Heart right ventricle (tissue), 16 donors: ENCODE measurements around the gene KRTAP12-4. TPM values are rescaled to one million over a fixed set of nuclear protein-coding genes. Genes with fewer than 3 reads are reported as not detected.
A peak's percentile ranks its signal among the peaks of the same experiment; 100 is the strongest.

ENCODE experiments used
- ATAC-seq, 8 donors: fragments of 200-7000 bp; cut with Tn5 transposase; one replicate each; pipeline ENCODE4 v1.9.1; 2020; ENCODE audit warnings: mild to moderate bottlenecking in 8 of 8, moderate library complexity in 8 of 8, moderate number of reproducible peaks in 1 of 8
- DNase-seq, 2 donors: peaks; one replicate each; pipeline ENCODE4 v3.0.0-alpha.2; 2020
- H3K27ac ChIP-seq, 10 donors: fragments of 200-600 bp; sonication (generic) in 2 of 10; one replicate each; pipeline versions ENCODE4 v1.5.0 to v1.8.0; 2020 to 2022; ENCODE audit warnings: mild to moderate bottlenecking in 3 of 10
- H3K27me3 ChIP-seq, 7 donors: fragments of 200-600 bp; one replicate each; pipeline ENCODE4 v1.8.0; 2021 to 2022; ENCODE audit warnings: mild to moderate bottlenecking in 2 of 7
- H3K36me3 ChIP-seq, 9 donors: fragments of 200-600 bp; sonication (generic) in 1 of 9; one replicate each; pipeline versions ENCODE4 v1.5.0 to v1.8.0; 2020 to 2022; ENCODE audit warnings: mild to moderate bottlenecking in 2 of 9
- H3K4me1 ChIP-seq, 9 donors: fragments of 200-600 bp; sonication (generic) in 1 of 9; one replicate each; pipeline versions ENCODE4 v1.5.0 to v1.8.0; 2020 to 2022; ENCODE audit warnings: mild to moderate bottlenecking in 4 of 9
- H3K4me3 ChIP-seq, 10 donors: fragments of 200-600 bp; sonication (generic) in 2 of 10; one replicate each; pipeline versions ENCODE4 v1.5.0 to v1.8.0; 2020 to 2022; ENCODE audit warnings: mild to moderate bottlenecking in 7 of 10, moderate library complexity in 2 of 10
- H3K9me3 ChIP-seq, 11 donors: fragments of 200-600 bp in 10 of 11; sonication (generic) in 2 of 11; one replicate each; pipeline versions ENCODE4 v1.5.0 to v1.8.0; 2013 to 2022; ENCODE audit warnings: mild to moderate bottlenecking in 2 of 11, control low read depth in 1 of 11, moderate library complexity in 1 of 11
- WGBS, 2 donors: extraction: QIAGEN DNeasy Blood & Tissue Kit; methylation state at CpG; one replicate each; pipeline ENCODE4 v1.1.7; 2013; ENCODE audit warnings: inconsistent platforms in 1 of 2; 5-methylcytosine and 5-hydroxymethylcytosine counted together
- intact Hi-C, 10 donors: fragments of 100-400 bp; cut with DNase I; formaldehyde crosslinking; loops; one replicate each; pipeline versions ENCODE4 v1.11.1 to v1.14.2; 2022
- polyA plus RNA-seq, 2 donors: library from polyadenylated mRNA; stranded (reverse); fragments of 200-250 nt; gene quantifications; one replicate each; pipeline ENCODE4 v1.2.3, GENCODE V29; 2013
- total RNA-seq, 10 donors: library from RNA; stranded (reverse); fragmentation: NEBNext Ultra II Directional in 3 of 10; extraction: Animal tissue kit (Norgen Biotek cat#: 25700) in 3 of 10; gene quantifications; one replicate each; pipeline versions ENCODE4 v1.2.1 to v1.2.4, GENCODE V29; 2021 to 2023
- TF ChIP-seq, protein P1 (sequence below), 9 donors: fragments of 200-600 bp; sonication (generic) in 2 of 9; IDR thresholded peaks; one replicate each; pipeline versions ENCODE4 v1.5.0 to v1.8.0; 2021 to 2022; ENCODE audit warnings: antibody characterized with exemption in 9 of 9, mild to moderate bottlenecking in 5 of 9, moderate library complexity in 1 of 9
- donor health status: Arrhythmogenic right ventricular cardiomyopathy.
- donor health status: ischemic (EF 13 %, LVEDD 7.1; RV severe dilation, severe dysfunction).
- donor health status: healthy with polysubstance abuse.
- donor health status: DM: no; HTN: yes; CAD: no.
- donor health status: DM: no; HTN: no; CAD: no.
- donor health status: ischemic (EF 25% LVEDD 6.9; RV normal size, moderate dysfunction).
- donor health status: ischemic (EF 25% LVEDD 5.7; RV mildly dilated, moderate dysfunction).
- donor health status: healthy.
- donor health status: DM: yes; HTN: yes; CAD: no.
- donor health status: Ischemic cardiomyopathy.
- donor health status: ischemic (EF 35%, LVEDD 5.7; RV mildly dilated, moderate dysfunction).
- donor health status: nonischemic (EF 11% LVEDD 7.7; RV severe dilation, severe dysfunction).
- donor health status: DM: yes; HTN: yes; CAD: no.
- donor health status: PGD.
- donor health status: ischemic (EF 29% LVEDD 5.4; RV normal size, mild dysfunction).
- donor health status: nonischemic (EF 23%, LVEDD 6.1; RV moderate dilation, normal function).

The KRTAP12-4 gene
- total and polyA plus RNA-seq, 12 donors: not detected

- no peak overlapping the region for H3K27ac ChIP-seq
- H3K4me1 ChIP-seq: no peaks in the 10 kb centered on the region
- no peak overlapping the region for H3K4me3 ChIP-seq
- TF ChIP-seq, protein P1, sequence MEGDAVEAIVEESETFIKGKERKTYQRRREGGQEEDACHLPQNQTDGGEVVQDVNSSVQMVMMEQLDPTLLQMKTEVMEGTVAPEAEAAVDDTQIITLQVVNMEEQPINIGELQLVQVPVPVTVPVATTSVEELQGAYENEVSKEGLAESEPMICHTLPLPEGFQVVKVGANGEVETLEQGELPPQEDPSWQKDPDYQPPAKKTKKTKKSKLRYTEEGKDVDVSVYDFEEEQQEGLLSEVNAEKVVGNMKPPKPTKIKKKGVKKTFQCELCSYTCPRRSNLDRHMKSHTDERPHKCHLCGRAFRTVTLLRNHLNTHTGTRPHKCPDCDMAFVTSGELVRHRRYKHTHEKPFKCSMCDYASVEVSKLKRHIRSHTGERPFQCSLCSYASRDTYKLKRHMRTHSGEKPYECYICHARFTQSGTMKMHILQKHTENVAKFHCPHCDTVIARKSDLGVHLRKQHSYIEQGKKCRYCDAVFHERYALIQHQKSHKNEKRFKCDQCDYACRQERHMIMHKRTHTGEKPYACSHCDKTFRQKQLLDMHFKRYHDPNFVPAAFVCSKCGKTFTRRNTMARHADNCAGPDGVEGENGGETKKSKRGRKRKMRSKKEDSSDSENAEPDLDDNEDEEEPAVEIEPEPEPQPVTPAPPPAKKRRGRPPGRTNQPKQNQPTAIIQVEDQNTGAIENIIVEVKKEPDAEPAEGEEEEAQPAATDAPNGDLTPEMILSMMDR (IDR thresholded peaks at IDR 0.05): no peak
- no peak for ATAC-seq
- DNase-seq: no peak
- H3K27me3 ChIP-seq: peaks cover 0 to 34% (median 16%) of the 10 kb centered on the region in 7 donors
- 75% methylated on average over 15 of the region's 15 CpGs for WGBS, 2 donors
- intact Hi-C loops: no loop called here
- H3K36me3 ChIP-seq: no peaks in the 10 kb centered on the region
- peaks cover 0 to 7% (median 0%) of the 10 kb centered on the region in 11 donors for H3K9me3 ChIP-seq
Measured at GRCh38 chr21:44682580-44683151, 28.2 kb upstream of the KRTAP12-4 start.

GRCh38 chr21:44681861-44682579 lies 27.6 kb upstream of the KRTAP12-4 start, which contains the start of gene KRTAP12-1:
TSS of gene KRTAP12-1 (minus strand) at chr21:44682163. CDS start at chr21:44682123, 40 bp downstream.
- peaks cover 0 to 28% (median 9%) of the 10 kb centered on the region in 7 donors for H3K27me3 ChIP-seq
- H3K27ac ChIP-seq: no peak within 1 kb of the TSS
- no peak within 1 kb of the TSS for H3K4me3 ChIP-seq
- WGBS, 2 donors: 75% methylated on average over 23 of the region's 23 CpGs
- no peaks in the 10 kb centered on the region for H3K4me1 ChIP-seq
- DNase-seq: no peak
- H3K9me3 ChIP-seq: peaks cover 0 to 7% (median 0%) of the 10 kb centered on the region in 11 donors
- intact Hi-C loops: no loop called here
- no peaks in the 10 kb centered on the region for H3K36me3 ChIP-seq
- TF ChIP-seq, protein P1 (IDR thresholded peaks at IDR 0.05): no peak
- peak in 1 of 8 donors; percentile 63 for ATAC-seq

DNA sequence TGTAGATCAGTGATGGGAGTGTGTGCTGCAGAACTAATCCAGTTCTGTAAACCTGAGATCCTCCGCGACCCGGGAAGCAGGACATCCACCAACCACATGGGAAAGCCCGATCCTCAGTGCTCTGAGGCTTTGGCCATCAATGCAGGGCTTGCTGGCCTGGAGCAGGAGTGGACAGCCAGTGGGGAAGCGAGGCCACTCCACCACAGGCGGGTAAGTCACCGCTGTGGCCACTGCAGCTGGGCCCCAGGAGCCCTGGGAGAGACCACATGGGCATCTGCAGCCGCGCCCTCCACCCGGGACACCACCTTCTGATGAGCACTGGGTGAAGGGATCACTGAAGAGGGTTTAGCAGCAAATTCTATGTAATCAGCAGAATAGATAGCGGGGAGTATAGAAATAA lies 26.7 kb upstream of the KRTAP12-4 start:
- WGBS, 2 donors: 69 to 77% methylated on average over 11 of the region's 11 CpGs
- peaks cover 0 to 20% (median under 1%) of the 10 kb centered on the region in 7 donors for H3K27me3 ChIP-seq
- H3K4me3 ChIP-seq: no peak overlapping the region
- TF ChIP-seq, protein P1 (IDR thresholded peaks at IDR 0.05): no peak
- no peak for DNase-seq
- H3K36me3 ChIP-seq: no peaks in the 10 kb centered on the region
- H3K4me1 ChIP-seq: no peaks in the 10 kb centered on the region
- intact Hi-C loops: no loop called here
- H3K9me3 ChIP-seq: peaks cover 0 to 7% (median 0%) of the 10 kb centered on the region in 11 donors
- ATAC-seq: no peak
- no peak overlapping the region for H3K27ac ChIP-seq

- H3K9me3 ChIP-seq: peaks cover 0 to 18% (median 6%) of the 10 kb centered on the region in 11 donors
- 90 to 94% methylated on average over 13 of the region's 13 CpGs for WGBS, 2 donors
- no peak overlapping the region for H3K27ac ChIP-seq
- no peaks in the 10 kb centered on the region for H3K36me3 ChIP-seq
- peaks cover 0 to 9% (median 0%) of the 10 kb centered on the region in 7 donors for H3K27me3 ChIP-seq
- ATAC-seq (no peak), DNase-seq (no peak)
- H3K4me3 ChIP-seq: no peak overlapping the region
- intact Hi-C loops: no loop called here
- no peaks in the 10 kb centered on the region for H3K4me1 ChIP-seq
- TF ChIP-seq, protein P1 (IDR thresholded peaks at IDR 0.05): no peak
Measured at GRCh38 chr21:44677881-44678280, 23.4 kb upstream of the KRTAP12-4 start.
